Effector CD8-positive, alpha-beta T cell (primary cell): ENCODE data around the gene LONRF3.
"Not testable (repeated sequence)": the region's sequence is repeated elsewhere in the genome, so short reads cannot be mapped to it uniquely, and the experiment has no call there.

Experiments used
- DNase-seq: peaks from one replicate; lab custom pipeline; 2025; lab: John Stamatoyannopoulos, UW

Gene LONRF3

GRCh38 chrX:118983513-118983912, 9.1 kb downstream of the LONRF3 start:
- no peak for DNase-seq

GRCh38 chrX:118988911-118989310, 14.5 kb downstream of the LONRF3 start:
- no peak for DNase-seq

GRCh38 chrX:118989886-118990285, 15.5 kb downstream of the LONRF3 start:
- no peak for DNase-seq

- DNase-seq: no peak
Measured at GRCh38 chrX:118990512-118991227, 16.3 kb downstream of the LONRF3 start.

GRCh38 chrX:118992441-118993121, 18.2 kb downstream of the LONRF3 start:
- DNase-seq: not testable (repeated sequence)

GRCh38 chrX:119003462-119003861, 29.0 kb downstream of the LONRF3 start:
- DNase-seq: no peak

GRCh38 chrX:119004920-119005524, 30.6 kb downstream of the LONRF3 start:
- DNase-seq: no peak

GRCh38 chrX:119007189-119007770, 32.9 kb downstream of the LONRF3 start:
- no peak for DNase-seq

GRCh38 chrX:119008110-119008744, 33.8 kb downstream of the LONRF3 start:
- no peak for DNase-seq

- DNase-seq: no peak
Measured at GRCh38 chrX:119009071-119009470, 34.7 kb downstream of the LONRF3 start.

- no peak for DNase-seq
Measured at GRCh38 chrX:119010491-119010890, 36.1 kb downstream of the LONRF3 start.

- no peak for DNase-seq
Measured at GRCh38 chrX:119013164-119013563, 38.7 kb downstream of the LONRF3 start.

- DNase-seq: no peak
Measured at GRCh38 chrX:119015407-119016237, 41.2 kb downstream of the LONRF3 start.

- no peak for DNase-seq
Measured at GRCh38 chrX:119017077-119017476, 42.7 kb downstream of the LONRF3 start.

- no peak for DNase-seq
Measured at GRCh38 chrX:119025900-119026299, 51.5 kb downstream of the LONRF3 start.

- DNase-seq: not testable (repeated sequence)
Measured at GRCh38 chrX:119026344-119026743, 51.9 kb downstream of the LONRF3 start.

GRCh38 chrX:119027960-119028732, 53.7 kb downstream of the LONRF3 start:
- not testable (repeated sequence) for DNase-seq

GRCh38 chrX:119028733-119029330, 54.4 kb downstream of the LONRF3 start:
- DNase-seq: no peak

GRCh38 chrX:119029656-119030055, 55.2 kb downstream of the LONRF3 start:
- not testable (repeated sequence) for DNase-seq

GRCh38 chrX:119030990-119031389, 56.6 kb downstream of the LONRF3 start:
- no peak for DNase-seq
